HG03103 (cell line): ENCODE data around the gene KRTAP10-7.
"Not testable (repeated sequence)": the region's sequence is repeated elsewhere in the genome, so short reads cannot be mapped to it uniquely, and the experiment has no call there.

Source experiments
- ATAC-seq: cut with Tn5 transposase; IDR thresholded peaks from one replicate; pipeline ENCODE4 v1.9.1; 2021; ENCODE audit warnings: low read depth; ENCODE audit not compliant: unreplicated experiment

The KRTAP10-7 gene, protein sequence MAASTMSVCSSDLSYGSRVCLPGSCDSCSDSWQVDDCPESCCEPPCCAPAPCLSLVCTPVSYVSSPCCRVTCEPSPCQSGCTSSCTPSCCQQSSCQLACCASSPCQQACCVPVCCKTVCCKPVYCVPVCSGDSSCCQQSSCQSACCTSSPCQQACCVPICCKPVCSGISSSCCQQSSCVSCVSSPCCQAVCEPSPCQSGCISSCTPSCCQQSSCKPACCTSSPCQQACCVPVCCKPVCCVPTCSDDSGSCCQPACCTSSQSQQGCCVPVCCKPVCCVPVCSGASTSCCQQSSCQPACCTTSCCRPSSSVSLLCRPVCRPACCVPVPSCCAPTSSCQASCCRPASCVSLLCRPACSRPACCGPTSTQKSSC

DNA sequence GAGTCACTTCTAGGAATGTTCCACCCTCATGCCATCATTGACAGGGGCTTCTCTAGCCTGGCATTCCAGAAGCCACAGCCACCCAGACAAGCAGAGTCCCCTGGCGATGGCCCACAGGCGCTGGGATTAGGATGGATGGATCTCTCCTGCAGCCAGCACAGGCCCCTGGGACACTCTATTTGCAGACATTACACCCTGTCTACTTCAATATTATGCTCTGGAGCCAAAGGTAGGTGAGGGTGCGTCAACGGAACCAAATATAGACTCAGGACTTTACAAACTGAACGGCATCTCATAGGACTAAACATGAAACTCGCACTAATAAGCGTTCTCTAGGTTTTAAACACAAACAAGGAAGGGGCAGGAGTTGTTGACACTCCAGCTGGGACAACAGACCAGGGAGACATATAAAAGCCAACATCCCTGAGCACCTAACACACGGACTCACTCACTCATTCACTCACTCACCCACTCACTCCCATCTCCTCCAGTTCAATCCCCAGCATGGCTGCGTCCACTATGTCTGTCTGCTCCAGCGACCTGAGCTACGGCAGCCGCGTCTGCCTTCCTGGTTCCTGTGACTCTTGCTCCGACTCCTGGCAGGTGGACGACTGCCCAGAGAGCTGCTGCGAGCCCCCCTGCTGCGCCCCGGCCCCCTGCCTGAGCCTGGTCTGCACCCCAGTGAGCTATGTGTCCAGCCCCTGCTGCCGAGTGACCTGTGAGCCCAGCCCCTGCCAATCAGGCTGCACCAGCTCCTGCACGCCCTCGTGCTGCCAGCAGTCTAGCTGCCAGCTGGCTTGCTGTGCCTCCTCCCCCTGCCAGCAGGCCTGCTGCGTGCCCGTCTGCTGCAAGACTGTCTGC is at the start of gene KRTAP10-7:
KRTAP10-7 (plus strand) TSS at position 480 of the 861 bp plus-strand sequence; CDS start at position 505, 25 bp downstream.
- not testable (repeated sequence) for ATAC-seq

DNA sequence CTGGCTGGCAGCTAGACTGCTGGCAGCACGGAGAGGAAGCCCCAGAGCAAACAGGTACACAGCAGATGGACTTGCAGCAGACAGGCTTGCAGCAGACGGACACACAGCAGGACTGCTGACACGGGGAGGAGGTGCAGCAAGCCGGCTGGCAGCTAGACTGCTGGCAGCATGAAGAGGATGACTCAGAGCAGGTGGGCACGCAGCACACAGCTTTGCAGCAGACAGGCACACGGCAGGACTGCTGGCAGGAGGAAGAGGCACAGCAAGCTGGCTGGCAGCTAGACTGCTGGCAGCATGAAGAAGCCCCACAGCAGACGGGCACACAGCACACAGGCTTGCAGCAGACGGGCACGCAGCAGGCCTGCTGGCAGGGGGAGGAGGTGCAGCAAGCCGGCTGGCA is 49.6 kb upstream of the KRTAP10-7 start:
- no peak for ATAC-seq

DNA sequence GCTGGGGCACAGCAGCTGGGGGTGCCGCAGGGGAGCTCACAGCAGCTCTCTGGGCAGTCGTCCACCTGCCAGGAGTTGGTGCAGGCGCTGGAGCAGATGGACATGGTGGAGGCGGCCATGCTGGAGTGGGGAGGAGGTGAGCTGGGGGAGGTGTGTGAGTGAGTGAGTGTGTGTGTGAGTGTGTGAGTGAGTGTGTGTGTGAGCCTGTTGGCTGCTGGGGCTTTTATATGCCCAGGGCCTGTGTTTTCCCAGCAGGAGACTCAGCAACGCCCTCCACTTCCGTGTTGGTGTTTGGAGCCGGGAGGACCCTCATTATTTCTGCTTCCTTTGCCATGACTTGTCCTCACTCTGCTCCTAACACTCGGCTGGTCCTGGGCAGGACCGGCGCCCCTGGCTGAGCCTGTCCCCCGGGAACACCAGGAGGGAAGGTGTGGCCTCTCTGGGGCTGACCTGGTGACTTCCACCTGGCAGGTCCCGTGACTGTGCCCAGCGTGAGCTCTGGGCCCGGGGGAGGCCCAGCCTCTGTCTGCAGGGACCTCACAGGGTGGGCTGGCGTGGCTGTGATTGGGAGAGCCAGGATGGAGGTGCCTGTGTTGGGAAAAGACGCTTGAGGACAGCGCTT is 48.9 kb upstream of the KRTAP10-7 start, which contains the start of gene KRTAP10-2:
KRTAP10-2 (minus strand) TSS at position 166 of the 622 bp plus-strand sequence; CDS start at position 119, 47 bp downstream.
- ATAC-seq, result no peak

DNA sequence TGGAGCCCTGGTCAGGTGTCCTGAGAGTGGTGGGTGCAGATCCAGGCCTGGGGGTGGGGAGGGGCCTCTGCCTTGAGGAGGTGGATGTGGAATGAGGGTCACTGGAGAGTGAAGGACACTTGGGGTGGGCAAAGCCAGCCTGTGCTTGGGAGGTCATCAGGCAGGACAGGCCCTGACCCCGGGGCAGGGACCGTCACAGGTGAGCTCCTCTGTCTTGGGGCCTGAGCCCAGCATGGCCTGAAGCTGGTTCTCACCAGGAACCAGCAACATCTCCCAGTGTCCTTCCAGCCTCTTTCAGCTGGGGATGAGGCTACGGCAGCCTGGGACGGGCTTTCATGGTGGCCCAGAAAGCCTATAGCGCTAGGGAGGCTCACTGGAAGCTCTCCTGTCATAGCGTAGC is 48.3 kb upstream of the KRTAP10-7 start:
- no peak for ATAC-seq

DNA sequence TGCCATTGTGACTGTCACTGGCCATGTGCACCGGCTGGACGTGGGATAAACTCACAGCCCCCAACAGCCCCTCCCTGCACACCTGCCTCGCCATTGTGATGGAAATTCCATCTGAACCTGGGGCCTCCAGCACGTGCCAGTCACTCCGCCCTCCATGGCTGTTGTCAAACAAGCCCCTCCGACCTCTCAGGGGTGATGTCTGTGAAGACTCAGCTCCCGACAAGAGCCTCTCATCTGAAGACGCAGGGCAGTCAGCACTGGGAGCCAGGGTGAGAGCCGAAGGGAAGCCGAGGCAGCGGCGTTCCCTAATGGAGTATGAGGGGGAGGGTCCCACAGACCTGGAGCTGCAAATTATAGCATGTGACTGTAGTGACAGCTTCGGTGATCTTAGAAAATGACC is 47.7 kb upstream of the KRTAP10-7 start:
- no peak for ATAC-seq

DNA sequence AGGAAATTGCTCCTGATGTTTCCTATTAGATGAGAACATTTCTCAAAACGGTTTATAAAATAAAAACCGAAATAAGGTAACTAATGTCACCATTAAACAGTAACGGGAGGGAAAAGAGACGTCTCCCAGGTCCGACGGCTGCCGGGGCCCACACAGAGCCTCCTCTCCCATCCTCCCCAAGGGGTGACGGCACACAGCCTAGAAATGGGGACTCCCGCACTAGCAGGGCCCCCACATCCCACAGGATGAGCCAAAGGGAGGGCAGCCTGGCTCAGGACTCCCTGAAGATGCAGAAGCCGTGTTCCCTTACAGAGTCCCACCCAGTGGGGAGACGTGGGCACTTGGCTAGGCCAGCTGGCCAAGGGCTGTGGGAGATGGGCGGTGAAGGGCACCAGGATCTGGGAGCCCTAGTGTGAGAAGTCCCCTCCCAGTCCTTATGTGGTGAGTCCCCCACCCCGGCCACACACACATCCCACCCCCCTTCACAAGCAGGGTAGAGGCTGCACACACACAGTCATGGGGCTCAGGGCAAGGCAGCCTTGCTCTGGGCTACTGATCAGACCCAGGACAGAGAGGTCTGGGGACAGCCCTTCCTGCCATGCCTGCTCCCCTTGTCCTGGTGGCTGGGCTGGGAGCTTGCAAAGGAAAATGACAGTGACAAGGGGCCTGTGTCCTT is 45.1 kb upstream of the KRTAP10-7 start:
- ATAC-seq, result no peak

DNA sequence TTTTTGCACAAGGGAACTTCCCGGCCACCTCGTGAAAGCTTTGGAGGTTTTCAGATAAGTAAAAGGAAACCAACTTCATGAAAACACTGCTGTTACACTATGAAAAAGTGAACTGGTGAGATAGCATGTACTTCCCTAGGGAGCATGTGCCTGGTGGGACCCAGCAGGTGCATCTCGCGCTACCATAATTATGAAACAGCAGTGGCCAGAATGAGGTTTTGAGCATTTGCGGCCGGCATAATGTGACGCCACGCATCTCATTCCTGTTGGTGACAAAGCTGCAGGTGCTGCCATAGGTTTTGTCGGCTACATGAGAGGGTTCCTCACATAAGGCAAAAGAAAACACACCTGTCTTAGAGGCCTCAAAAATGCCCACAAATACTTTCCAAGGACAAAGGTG is 43.5 kb upstream of the KRTAP10-7 start:
- ATAC-seq, result no peak

DNA sequence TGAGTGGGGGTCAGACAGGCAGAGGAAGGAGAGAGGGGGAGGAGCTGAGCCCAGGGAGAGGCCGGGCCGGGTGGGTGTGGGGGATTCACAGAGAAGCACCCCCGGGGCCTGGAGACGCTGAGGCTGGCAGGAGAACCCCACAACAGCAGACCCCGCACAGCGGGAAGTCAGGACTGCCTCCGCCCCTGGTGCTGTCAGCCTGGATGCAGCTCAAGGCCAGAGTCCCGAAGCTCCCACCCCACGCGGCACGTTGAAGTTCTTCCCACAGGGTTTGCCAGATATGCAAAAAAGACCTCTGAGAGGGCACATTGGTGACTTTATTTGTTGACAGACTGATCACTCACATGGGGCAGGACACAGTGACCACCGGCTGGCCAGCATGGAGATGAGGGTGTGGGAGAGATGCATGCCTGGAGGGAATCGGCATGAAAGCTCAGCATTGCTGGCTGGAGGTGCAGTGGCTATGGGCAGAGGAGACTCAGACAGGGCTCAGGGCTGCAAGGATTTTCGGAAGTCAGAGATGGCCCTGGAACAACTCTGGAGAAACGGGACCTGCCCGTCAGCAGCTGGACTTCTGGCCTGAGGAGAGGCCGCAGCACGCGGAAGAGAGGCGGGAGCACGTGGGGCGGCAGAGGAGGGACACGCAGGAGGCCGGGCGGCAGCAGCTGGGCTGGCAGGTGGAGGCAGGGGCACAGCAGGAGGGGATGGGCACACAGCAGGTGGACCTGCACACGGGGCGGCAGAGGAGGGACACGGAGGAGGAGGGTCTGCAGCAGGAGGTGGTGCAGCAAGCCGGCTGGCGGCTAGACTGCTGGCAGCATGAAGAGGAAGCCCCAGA is 42.7 kb upstream of the KRTAP10-7 start:
- no peak for ATAC-seq

DNA sequence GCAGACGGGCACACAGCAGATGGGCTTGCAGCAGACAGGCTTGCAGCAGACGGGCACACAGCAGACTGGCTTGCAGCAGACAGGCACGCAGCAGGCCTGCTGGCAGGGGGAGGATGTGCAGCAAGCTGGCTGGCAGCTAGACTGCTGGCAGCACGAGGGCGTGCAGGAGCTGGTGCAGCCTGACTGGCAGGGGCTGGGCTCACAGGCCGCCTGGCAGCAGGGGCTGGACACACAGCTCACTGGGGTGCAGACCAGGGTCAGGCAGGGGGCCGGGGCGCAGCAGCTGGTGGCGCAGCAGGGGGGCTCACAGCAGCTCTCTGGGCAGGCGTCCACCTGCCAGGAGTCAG is 42.1 kb upstream of the KRTAP10-7 start:
- ATAC-seq, result not testable (repeated sequence)

DNA sequence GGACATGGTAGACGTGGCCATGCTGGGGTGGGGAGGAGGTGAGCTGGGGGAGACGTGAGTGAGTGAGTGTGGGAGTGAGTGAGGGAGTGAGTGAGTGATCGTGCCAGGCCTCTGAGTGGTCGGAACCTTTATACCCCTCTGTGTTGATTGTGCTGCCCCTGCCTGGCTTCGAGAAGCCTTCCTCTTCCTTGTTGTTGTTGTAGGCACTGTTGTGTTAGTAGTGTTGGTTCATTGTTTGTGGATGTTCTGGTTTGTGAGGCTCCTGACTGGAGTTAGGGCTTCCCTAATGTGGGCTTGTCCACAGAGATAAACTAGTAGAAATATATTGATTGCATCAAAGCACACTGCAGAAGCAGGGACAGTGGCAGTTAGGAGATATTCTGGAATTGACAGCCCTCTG is 41.7 kb upstream of the KRTAP10-7 start, which contains the start of gene KRTAP10-3:
KRTAP10-3 (minus strand) TSS at position 101 of the 400 bp plus-strand sequence; CDS start at position 21, 80 bp downstream.
- no peak for ATAC-seq

DNA sequence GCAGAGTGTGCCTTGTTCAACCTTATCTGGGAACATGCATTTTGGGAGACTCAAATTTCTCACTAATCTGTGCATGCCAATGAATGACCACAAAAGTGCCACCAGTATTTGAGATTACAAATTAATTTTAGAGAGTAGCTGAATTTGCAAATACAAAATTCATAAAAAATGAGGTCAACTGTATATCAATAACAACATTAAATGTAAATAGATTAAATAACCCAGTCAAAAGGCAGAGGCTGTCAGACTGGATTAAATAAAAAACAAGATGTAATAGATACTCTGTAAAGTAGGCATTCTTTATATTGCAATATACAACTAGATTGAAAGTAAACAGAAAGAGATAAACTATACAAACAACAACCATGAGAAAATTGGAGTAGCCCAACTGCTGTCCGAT is 36.3 kb upstream of the KRTAP10-7 start:
- no peak for ATAC-seq

DNA sequence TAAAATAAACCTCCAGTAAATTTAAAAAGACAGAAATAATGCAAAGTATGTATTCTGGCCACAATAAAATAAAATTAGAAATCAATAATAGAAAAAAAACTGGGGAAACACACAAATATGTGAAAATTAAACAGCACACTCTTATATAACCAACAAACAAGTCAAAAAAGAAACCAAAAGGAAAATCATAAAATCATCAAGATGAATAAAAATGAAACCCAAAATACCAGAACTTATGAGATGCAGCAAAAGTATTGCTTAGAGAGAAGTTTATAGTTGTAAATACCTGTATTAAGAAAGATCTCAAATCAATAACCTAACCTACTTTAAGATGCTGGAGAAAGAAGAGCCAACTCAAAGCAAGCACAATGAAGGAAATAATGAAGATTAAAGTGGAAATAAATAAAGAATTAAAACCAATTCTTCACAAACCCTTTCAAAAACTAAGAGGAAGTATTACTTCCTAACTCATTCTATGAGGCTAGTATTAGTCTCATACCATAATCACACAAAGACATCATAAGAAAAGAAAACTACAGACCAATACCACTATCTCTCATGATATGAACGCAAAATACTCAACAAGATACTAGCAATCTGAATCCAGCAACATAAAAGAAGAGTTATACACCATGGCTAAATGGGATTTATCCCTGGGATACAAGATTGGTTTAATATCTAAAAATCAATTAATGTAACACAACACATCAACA is 35.4 kb upstream of the KRTAP10-7 start:
- ATAC-seq, result no peak

DNA sequence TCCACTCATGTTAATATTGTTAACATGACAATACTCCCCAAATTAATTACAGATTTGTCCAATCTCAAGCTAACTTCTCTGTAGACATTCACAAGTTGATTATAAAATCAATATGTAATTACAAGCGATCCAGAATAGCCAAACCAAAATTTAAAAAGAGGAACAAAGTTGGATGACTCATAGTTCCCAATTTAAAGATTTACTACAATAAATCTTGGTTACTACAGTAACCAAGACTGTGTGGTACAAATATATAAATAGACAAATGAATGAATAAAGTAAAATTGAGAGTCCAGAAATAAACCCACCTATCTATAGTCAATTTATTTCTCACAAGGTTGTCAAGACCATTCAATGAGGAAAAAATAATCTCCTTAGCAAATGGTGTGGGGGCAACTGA is 34.0 kb upstream of the KRTAP10-7 start:
- no peak for ATAC-seq

DNA sequence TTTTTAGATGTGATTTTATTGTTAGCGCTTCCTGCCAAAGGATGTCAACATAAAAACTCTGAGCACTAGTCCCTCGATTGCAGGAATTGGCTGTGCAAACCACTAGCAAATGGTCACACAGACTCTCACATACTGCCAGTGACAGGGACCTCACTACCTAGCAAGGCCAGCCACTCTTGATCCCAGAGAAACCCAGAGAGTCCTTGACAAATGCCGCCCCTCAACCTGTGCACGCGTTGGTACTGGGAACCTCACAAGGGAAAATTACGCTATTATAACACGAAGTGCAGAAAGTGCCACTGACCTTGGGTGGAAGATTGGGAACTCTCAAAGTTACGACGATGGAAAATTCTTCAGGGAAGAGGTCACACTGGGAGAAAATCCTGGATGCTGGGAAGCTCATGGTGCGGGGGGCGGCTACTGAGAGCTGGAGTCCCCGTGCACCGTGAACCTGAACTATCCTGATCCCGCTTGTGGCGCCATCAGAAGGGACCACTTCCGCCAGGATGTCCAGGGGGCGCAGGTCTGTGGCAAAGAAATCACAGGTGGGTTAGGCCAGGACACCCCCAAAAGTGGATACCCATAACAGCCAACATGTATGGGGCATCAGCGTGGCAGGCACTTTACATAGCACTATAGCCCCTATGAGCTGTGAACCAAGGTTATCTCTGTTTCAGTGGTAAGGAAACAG is 32.8 kb upstream of the KRTAP10-7 start:
- ATAC-seq, result no peak

DNA sequence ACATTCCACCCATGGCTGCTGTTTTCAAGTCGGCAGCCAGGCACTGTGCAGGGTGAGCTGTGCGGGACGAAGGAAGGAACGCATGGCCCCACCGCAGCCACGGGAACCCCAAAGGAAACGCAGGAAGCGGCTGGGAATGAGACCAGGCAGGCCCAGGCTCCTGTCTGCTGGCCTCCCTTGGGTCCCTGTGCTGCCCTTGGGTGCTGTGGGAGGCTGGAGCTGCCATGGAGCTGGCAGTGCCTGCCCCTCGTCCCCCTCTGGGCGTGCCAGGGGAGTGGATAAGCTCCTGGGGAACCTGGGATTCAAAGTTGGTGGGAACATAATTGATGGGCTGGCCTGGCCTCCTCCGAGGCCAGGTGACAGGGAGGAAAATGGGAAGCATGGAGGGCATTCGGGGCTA is 32.1 kb upstream of the KRTAP10-7 start:
- ATAC-seq, result no peak

DNA sequence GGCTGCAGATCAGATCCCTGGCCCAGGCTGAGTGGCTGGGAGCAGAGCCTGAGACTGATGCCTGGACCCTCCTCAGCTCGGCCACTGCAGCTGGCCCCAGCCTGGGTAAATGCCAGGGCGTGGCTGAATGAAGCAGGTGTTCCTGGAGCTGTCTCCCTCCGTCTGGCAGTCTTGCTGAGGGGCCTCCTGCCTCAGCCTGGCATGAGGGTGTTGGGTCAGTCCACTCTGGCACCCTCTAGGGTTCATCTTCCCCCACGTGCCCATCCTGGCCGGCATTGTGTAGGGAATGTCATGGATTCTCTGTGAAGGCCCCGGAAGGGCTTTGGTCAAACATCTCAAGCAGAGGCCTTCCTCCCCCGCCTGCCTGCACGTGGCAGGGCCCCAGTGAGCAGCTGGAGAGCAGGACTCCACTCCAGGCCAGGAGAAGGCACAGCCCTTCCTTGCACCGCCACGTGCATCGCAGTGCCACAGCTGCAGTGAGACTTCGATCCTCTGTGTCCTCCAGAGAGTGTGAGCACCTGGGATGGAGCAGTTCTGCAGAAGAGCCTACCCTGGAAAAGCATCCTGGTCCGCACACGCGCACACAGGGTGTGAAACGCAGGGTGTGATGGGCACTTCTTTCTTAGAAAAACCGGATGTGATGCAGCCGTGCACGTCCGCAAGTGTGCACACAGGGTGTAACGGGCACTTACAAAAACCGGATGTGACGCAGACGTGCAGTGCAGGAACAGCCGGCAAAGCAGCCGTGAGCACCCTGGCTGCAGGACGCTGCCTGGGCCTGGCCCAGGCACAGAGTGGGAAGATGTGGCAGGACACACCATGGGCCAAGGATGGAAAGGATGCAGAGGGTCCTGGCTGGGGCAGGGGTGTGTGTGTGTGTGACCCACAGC is 31.5 kb upstream of the KRTAP10-7 start:
- ATAC-seq, result no peak

DNA sequence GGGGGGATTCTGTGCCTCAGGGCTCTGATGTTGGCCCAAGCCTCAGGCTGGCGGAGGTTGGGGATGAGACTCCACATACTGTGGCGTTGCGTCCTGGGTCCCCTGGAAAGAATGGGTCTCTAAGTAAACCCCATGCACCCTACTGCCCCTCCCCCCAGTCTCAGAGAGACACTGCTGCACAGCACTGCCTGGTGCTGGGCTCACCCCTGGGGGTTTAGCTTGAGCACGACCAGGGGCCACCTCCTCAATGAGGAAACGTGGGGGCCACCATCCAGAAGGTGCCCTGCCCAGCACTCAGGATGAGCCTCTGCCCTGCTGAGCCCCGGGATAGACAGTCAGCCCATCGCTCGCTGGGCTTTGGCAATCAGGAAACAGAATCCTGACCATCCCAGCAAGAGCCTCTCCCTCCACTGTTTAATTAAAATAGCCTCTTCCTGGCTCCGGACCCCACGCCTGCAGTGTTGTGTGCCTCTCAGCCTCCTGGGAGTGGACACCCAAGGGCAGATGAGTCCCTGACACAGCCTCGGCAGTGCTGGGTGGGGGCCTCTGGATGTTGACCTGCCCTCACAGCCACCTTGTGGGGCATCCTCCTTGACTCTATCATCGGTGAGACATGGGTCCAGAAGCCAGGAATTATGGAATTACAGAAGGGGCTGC is 30.4 kb upstream of the KRTAP10-7 start:
- no peak for ATAC-seq
